GM19025 (cell line): ENCODE results near the gene LHX3.

Source experiments
- ATAC-seq: cut with Tn5 transposase; IDR thresholded peaks from one replicate; pipeline ENCODE4 v1.9.1; 2021; ENCODE audit warnings: mild to moderate bottlenecking, low read depth, moderate library complexity; ENCODE audit not compliant: unreplicated experiment

The LHX3 gene

DNA sequence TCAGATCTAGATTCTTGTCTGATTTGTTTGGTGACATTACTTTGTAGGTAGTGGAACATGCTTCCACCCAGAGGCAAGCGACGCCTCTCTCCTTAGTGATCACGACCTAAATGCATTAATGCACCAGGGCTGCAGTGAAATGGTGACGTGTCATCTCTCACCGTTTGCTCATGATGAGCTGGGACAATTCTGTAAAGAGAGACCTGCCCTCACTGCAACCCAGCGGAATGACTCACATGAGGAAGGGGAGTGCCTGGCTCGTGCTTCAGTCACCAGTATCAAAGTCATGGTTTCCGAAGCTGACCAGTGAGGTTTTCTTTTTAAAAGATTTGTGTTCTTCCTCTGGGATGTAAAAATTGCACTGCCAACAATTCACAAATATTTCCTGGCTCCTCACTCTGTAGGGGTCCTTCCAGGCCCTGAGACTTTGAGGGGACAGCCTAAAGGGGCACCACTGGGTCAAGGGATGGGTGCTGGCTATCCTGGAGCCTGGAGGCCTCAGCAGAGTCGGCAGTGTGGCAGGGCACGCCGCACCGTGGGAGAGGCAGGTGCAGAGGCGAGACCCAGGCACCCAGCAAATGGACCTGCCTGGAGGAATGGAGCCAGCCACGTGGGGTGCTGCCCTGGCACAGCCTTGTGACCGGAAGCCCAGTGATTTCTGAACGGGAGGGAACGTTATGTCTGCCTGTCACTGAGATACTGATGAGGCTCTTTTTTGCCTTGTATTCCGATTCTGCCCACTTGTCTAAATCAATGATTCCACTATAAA, 23.4 kb upstream of the LHX3 start:
- ATAC-seq = no peak

DNA sequence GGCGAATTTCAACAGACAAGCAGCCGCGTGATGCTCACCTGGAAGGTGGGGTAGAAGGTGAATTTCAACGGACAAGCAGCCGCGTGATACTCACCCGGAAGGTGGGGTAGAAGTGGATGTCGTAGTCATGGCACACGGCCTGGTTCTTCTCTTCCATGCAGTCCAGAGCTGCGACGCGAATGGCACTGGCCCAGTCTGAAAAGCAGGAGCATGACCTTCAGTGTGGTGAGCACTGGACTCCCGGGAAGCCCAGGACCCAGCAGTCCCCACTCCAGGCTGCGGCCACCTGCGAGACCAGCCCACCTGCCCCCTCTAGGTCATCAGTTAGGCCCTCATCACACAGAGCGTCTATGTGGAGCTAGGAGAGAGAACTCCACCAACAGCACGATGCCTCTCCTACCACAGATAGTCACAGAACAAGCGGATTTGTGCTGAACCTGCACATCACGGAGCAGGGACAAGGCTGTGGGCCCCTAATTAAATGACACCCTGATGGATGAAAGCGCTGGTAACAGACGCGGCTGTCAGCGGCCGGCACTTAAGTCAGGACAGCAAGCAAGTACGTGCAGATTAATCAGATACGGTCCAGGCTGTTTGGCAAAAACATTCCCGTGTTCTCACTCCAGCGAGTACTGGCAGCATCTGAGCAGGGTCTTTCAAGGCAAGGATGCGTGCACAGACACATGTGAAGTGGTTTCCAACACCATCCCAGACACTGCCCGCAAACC, 21.9 kb upstream of the LHX3 start:
- ATAC-seq = no peak

DNA sequence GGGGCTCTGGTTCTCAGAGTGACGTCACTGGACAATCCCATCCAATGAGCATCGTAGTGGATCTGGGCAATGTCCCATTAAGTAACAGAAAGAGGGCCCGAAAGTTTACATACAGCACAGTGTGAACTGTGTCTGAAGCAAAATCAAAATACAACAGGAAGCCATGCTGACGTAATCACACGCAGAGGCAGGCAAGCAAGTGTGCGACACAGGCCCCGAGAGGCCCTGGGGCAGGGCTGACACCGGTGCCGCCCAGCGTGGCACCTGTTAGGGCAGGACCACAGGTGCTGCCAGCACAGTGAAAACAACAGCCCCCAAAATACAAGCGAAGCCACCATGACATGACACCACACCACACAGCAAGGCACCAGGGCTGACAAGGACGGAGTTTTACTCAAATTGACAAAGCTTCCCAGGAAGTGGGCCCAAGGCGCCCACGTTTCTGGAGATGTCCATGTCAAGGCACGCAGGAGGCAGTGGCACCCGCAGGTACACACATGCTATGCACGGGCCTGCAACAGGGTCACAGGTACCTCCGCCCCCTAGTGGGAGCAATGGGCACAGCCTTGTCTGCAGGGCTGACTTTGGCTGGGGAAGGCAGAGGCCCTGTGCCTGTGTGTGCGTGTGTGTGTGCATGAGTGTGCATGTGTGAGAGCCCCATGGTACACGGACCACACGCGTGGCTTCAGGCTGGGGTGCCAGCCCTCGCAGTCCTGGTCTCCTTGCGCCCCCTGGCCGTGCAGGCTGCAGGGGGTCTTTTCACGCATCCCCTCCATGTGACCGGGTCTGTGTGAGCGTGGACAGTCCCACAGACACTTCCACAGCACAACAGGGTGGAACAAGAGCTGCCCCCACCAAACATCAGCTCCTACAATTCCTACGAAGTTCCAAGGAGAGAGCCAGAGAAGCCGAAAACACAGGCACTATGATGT, 21.1 kb upstream of the LHX3 start:
- peak; percentile 60 for ATAC-seq

DNA sequence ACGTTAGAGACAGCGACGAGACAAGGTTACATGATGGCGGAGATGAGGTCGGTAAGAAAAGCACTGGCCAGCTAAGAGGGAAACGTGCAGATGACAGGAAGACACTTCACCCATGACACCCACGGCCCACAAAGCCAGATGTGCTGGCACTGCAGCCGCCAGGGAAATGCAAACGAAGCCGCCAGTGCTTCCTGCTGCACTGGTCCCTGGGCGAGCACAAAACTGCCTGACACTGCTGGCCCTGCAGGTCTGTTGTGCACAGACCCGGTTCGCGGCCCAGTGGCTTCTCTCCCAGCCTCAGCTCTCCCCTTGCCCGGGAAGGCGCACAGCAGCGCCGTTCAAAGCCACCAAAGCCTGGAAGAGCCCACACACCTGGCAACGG, 20.4 kb upstream of the LHX3 start:
- ATAC-seq = peak; percentile 56

DNA sequence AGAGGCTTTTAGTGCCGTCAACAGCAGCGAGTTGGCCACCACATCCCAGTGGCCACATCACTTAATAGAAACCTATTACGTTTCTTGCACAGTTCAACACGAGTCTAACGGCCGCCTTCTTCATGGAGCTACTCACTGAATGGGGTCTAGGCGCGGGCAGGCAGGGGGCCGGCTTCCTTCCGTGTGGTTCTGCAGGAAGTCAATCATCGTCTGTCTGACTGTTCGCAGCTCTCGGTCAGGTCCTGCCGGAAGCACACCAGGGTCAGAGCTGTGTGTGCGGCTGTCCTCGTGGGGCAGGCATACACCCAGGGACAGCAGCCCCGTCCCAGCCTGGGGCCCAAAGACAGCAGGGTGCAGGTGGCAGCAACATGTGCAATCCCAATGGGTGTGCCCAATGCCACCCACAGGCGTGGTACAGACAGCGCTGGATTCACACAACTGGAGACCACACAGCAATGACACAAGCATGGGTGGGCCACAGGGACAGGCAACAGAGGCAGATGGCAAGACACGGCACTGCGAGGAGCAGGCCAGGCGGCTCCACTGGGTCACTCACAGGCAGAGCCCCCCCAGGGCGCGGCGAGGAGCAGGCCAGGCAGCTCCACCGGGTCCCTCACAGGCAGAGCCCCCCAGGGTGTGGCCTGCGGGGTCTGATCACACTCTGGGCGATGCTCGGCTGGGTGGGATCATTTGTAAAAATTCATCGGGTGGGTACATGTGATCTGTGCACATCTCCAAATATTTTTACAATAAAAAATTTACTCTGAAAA, 19.1 kb upstream of the LHX3 start:
- ATAC-seq = no peak

DNA sequence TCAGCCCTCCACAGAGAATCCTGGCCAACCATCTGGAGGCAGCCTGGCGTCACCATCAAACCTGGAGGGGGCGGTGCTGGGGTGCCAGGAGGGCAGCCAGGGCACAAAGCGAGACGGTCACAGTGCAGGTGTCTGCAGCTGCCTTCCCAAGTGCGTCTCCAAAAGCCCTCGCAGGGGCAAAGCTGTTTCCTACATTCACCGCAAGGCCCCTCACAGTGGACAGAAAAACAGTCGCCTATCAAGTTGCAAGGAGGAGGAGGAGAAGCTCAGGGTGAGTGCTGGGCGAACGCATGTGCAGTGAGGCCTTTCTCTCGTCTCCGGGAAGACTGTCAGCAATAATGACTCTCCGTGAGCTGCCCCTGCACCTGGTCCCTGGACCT, 18.0 kb upstream of the LHX3 start:
- ATAC-seq = no peak

DNA sequence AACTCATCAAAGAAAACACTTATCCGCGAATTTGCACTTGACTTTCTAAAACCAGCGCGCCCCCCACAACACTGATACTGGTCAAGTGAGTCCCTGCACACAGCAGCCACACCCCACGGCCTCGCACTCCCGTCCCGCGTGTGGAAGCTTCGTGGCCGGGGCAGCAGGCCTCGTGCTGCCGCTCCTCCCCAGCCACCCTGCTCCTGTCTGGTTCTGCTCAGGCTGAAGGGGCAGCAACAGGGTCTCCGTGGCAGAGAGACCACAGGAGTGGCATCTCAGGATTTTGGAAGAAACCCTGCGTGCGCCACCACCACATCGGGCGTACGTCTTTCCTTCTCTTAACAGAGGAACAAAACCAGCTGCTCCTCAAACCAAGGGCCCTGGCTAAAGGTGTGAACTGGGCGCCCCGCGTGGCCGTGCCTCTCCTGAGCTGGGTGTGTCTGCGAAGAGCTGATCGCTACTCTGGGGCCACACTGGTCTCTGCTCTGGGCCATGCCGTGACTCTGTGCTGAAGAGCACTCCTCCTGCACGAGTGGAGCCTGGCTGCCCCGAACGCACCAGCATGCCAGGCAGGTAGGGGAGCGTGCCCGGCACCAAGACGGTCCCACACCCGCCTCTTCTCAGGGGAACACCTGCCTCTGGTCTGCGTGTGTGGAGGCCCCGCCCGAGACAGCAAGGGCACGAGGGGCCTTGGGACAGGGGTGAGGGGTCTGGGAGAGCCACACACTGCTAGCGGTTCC, 17.4 kb upstream of the LHX3 start:
- ATAC-seq = no peak

DNA sequence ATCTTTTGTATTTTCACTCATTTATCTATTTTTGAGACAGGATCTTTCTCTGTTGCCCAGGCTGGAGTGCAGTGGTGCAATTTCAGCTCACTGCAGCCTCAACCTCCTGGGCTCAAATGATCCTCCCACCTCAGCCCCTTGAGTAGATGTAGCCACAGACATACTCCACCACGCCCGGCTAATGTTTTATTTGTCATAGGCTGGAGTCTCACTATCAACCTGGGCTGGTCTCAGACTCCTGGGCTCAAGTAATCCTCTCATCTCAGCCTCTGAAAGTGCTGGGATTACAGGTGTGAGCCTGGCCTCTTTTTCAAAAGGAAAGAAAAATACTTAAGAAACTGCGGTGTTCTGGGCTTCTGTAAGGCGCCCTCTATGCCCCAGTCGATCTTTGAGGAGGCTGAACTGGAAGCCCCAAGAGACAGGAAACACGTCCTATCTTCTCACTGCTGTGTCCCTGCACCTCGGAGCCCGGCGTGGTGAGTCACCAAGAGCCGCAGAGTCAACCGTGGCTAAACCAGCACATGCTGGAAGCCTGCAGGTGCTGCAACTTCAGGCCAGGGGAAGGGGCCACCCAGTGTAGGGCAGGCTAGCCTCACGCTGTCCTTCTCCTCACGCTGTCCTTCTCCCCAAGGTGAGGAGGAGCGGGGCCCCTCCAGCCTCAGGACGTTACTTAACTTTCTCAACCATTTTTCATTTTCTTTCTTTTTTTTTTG, 15.2 kb upstream of the LHX3 start:
- ATAC-seq = no peak

DNA sequence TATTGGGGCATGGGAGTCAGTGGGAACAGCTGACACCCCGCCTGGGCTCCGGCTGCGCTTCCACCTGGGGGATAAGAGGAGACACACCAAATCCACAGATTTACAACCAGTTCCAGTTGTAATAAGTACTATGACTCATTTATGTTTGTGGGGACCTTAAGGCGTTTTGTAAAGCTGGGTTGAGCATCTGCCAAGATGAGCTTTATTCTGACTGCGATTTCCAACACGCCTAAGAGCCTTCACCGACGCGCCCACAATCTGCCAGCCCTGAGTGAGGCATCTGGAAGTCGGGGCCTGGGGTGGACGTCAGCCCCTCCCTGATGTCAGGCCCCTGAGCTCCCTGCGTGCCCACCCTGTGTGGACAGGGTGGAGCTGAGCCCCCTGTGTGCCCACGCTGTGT, 14.3 kb upstream of the LHX3 start:
- no peak for ATAC-seq

DNA sequence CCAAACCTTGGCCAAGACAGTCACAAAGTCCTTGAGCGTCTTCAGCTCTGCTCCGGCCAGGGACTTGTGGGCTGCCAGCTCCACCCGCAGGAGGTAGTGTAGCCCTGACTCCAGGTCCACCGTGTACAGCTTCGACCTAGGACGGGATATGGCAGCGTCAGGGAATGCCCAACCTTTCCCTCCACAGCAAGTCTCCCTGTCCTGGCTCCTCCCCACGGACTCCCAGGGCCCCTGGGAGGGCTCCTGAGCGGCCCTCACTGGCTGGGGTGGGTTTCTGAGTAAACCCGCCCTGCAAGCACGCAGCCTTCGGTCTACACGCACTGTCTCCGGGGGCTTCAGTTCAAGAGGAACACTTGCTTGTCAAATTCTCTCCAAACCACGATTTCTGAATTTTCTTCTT, 13.7 kb upstream of the LHX3 start:
- no peak for ATAC-seq

DNA sequence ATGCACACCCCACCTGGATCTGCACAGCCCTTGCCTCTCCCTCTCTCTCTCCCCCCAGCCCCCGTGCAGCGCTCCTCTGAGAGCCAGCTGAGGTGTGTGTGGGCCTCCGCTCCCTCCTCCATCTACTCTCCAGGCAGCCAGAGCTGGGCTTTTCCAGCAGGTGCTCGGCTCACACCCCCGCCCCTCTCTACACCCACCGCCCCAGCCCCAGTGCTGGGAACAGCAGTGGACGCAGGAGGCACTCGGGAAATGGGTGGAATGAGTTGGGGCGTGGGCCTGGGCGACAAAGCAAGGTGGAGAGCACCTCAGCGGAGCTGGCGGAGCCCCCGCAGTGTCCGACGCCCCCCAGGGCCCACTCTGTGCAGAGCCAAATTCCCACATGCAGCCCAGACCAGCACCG, 13.3 kb upstream of the LHX3 start:
- no peak for ATAC-seq

DNA sequence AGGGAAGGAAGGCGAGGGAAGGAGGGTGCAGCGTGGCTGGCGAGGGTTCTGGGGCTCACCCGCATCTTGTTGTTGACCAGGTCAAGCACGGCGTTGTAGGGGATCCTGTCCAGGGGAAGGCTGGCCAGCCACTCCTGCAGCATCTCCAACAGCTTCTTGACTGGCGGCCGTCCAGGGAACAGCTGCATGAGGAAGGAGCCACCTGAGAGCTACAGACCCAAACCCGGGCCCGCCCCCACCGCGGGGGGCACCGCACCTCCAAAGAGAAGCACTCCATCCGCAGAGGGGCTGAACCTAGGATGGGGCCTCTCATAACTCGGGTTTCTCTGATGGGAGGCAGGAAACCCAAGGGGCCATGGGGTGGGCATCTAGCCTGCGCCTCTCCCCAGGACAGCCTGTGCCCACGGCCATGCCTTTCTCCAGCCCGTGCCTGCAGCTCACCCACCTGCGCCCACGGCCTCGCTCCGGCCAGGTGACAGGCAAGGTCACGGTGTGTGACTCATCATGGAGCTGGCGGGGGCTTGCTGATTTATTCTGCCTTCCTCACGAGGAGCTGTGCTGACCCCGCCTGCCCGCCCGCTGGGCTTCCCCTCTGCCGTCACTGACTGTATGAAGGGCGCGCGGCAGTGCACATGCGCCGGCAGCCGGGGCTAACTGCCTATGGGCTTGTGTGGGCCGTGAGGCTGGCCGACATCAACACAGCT, 11.8 kb upstream of the LHX3 start:
- ATAC-seq = no peak

DNA sequence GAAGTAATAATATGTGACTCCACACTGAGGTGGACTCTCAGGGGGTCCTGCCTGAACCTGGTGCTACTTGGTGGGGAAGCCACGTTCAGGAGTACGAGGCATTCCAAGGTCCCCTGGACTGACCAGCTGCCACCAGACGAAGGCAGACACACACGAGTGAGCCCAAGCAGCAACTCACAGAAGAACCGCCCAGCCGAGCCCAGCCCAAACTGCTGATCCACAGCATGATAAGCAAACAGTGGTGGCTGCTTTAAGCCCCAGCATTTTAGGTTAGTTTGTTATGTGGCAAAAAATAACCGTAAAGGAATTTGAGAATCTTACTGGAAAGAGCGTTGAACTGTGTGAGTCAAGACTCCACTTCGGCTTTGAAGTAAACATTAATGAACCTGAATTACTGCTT, 8.8 kb upstream of the LHX3 start:
- no peak for ATAC-seq

DNA sequence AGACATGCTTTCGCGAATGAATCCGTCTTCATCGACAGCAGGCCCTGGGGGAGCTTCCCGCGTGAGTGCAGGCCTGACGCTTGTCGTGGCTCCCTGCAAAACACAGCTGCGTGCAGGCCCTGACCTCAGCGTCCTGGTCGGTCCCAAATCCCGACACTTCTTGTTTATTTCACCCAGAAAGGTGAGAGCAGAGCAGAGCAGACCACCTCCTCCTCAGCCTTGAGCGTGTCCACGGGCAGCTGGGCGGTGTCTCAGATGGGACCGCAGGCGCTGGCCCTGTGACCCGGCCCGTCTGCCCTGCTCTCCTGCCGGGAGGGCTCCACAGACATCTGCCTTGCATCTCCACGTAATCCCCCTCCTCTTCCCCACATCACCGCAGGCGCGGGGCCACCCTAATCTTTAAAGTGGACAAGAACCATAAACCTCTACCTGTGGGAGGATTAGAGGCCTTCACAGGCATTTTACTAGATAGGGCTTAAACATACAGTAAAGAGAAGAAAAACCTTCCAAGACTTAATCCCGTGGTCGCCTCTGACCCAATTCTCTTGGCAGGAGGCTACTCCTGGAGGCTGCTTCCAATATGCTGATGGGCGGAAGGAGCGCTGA, 7.5 kb upstream of the LHX3 start:
- no peak for ATAC-seq

DNA sequence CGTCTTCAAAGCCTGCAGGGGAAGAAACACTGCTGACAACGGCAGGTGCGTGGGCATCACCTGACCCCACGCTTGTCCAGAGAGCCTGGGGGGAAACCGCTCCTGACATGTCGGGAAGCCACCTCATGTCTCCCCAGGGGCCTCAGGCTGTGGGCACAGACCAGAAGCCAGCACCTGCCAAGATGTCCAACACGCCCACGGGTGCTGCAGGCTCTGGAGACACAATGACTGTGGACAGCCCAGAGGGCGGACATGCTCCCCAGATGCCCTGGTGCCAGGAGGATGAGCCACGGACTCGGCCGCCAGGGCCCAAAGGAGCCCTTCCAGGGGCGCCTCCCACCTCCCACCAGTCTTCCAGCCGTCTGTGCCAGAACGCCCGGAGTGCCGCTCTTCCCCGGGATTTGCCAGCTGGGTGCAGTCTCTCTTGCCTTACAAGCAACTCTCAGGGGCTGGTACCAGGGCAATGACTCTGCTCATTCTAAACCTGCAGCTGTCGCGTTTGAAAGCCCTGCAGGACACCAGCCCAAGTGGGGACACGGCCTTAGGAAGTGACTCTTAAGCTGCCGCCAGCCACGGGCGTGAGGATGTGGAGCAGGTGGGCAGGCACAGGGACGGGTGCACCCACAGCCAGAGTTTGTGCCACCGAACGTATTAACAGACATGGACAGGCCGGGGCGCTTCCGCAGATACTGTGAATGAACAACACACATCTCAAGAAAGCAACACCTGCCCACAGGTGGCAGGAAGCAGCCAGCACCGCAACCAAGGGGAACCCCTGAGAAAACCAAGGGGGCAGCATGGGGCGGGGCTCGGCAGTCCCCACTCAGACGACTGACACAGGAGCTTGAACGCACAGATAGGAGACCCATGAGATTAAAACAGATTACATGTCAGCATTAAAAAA, 6.8 kb upstream of the LHX3 start:
- no peak for ATAC-seq

DNA sequence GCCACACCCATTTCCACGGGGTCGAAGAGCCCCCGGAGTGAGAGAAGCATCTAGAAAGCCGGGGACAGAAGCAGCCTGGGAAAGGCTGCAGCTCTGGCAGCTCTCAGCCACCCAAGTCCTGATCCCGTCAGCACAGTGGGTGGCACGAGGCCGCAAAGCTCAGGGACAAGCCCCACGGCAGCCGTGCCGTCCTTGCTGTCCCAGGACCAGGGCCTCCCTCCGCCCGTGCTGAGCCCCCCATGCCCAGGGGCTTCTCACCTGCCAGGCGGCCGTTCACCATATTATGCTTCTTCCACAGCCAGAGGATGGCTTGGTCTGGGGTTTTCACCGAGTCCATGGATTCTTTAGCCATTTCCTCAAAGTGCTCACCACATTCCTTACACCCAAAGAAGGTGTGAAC, 6.1 kb upstream of the LHX3 start:
- ATAC-seq = no peak

DNA sequence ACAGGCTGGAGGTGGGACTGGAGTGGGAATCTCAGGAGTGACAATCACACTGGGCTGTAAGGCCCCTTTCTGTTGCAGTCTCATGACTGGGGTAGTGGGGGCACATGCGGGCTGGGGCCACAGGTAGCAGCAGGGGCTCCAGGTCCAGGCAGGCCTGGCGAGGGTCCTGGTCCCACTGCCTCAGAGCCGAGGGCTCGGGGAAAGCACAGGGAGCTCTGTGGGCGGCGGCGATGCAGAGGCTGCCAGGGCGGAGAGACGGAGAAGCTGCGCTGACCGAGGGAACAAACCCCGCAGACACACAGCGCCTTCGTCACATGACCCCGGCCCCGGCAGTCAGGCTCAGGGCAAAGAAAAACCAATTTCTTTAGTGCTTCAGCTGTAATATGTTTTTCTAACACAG, 5.3 kb upstream of the LHX3 start:
- ATAC-seq = no peak
